Testis (tissue), 2 donors: ENCODE measurements around the gene RAPGEF5.

Source experiments
- POLR2A ChIP-seq: fragments of 450-650 bp; IDR thresholded peaks from one replicate; pipeline ENCODE4 v1.6.1; 2017; ENCODE audit warnings: antibody characterized with exemption, mild to moderate bottlenecking, moderate library complexity
- TF ChIP-seq, protein P1 (sequence below), 3 experiments: fragments of 450-650 bp in 2 of 3; fragments of 200-600 bp in 1 of 3; sonication (generic) in 1 of 3; IDR thresholded peaks; one replicate each; pipeline ENCODE4 v1.5.1; 2016 to 2019; ENCODE audit warnings: antibody characterized with exemption in 3 of 3, mild to moderate bottlenecking in 2 of 3, moderate library complexity in 1 of 3

DNA sequence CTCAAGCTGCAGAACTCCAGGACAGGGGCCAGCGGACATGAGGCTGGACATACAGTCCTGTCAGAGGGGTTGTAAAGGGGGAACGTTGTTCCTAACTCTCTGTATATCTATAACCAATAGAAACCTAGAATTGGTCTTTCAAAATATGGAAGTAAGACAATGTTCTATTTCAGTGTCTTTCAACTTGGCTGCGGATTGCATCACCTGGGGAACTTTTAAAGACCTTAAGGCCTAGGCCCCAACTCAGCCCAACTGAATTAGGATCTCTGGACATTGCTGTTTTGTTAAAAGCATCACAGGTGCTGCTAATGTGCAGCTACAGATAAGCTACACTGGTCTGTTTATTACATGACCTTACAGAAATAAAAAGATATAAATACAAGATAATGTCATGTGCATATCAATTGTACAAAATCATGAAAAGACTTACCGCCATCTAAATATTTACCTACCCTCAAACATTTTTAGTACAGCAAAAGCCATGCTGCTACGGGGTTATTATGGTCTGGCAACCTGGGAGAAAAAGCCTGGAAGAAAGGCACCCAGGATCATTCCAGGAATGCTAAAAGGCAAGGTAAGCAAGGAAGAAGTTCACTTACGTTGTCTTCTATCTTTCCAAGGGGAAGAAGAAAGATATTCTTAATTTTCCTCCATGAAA is 169.1 kb downstream of the RAPGEF5 start:
- no peak for TF ChIP-seq POLR2A
- TF ChIP-seq, protein P1, sequence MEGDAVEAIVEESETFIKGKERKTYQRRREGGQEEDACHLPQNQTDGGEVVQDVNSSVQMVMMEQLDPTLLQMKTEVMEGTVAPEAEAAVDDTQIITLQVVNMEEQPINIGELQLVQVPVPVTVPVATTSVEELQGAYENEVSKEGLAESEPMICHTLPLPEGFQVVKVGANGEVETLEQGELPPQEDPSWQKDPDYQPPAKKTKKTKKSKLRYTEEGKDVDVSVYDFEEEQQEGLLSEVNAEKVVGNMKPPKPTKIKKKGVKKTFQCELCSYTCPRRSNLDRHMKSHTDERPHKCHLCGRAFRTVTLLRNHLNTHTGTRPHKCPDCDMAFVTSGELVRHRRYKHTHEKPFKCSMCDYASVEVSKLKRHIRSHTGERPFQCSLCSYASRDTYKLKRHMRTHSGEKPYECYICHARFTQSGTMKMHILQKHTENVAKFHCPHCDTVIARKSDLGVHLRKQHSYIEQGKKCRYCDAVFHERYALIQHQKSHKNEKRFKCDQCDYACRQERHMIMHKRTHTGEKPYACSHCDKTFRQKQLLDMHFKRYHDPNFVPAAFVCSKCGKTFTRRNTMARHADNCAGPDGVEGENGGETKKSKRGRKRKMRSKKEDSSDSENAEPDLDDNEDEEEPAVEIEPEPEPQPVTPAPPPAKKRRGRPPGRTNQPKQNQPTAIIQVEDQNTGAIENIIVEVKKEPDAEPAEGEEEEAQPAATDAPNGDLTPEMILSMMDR (IDR thresholded peaks at IDR 0.05), result no peak
